ENCODE measurements around the gene PPFIBP1. TPM values are rescaled to one million over a fixed set of nuclear protein-coding genes. Genes with fewer than 3 reads are reported as not detected.

PPFIBP1 gene
- total and polyA plus RNA-seq, 2 of the 4 experiments (the other 2 are of a cell fraction): 30.4 to 72.2 TPM

- in situ Hi-C loops (cut with MboI; ENCODE audit: low sequenced_read_pairs): no loop called here
- POLR2A ChIA-PET (ENCODE audit: unreplicated experiment): no interaction called here
- no peak overlapping the region for H3K9ac ChIP-seq (ENCODE audit: low read depth, low read length)
These were observed 103.3 kb downstream of the PPFIBP1 start for GRCh38 chr12:27627123-27627852.

More at GRCh38 chr12:27627123-27627852, 103.3 kb downstream of the PPFIBP1 start:
- Histone ChIP-seq H2AFZ (replicated peaks; ENCODE audit: low read length, poor library complexity) (no peak overlapping the region), H2AK9ac (replicated peaks; ENCODE audit: low read depth, low read length, poor library complexity) (no peak overlapping the region), H3K27ac (ENCODE audit: insufficient read depth, low read length) (peak overlapping the region; percentile 4; the same call in 1 of the 2 replicates), H3K79me1 (ENCODE audit: low read depth in 1 of 2, low read length in 2 of 2) (peaks cover 22 to 54% of the 10 kb centered on the region in 2 experiments), H3K23ac (ENCODE audit: low read depth, low read length) (no peak overlapping the region; the same call in 1 of the 2 replicates), H4K91ac (ENCODE audit: insufficient read depth, low read depth, low read length) (no peak overlapping the region), H2BK5ac (ENCODE audit: low read depth, low read length, poor library complexity, severe bottlenecking) (peak overlapping the region; percentile 70), H3K9me3 (ENCODE audit: control insufficient read depth, insufficient read depth, low read length) (no peaks in the 10 kb centered on the region), H4K8ac (ENCODE audit: low read depth in 2 of 2, low read length in 2 of 2) (no peak overlapping the region), H4K20me1 (ENCODE audit: insufficient read depth, low read length) (0 out of 2 replicates have a peak, but pooled peaks cover 4% of the 10 kb centered on the region), H3K18ac (ENCODE audit: low read depth, low read length) (no peak overlapping the region), H3K9me1 (ENCODE audit: insufficient read depth, low read length) (peaks cover 14% of the 10 kb centered on the region), H3K4ac (ENCODE audit: low read depth, low read length) (no peak overlapping the region), H3K36me3 (ENCODE audit: control insufficient read depth, insufficient read depth, low read length) (no peaks in the 10 kb centered on the region), H4K5ac (ENCODE audit: low read depth, low read length) (no peak overlapping the region; the same call in 1 of the 2 replicates), H3K4me3 (ENCODE audit: insufficient read depth, low read depth, low read length) (no peak overlapping the region), H2BK15ac (ENCODE audit: low read depth, low read length) (no peak overlapping the region), H3K4me1 (ENCODE audit: control insufficient read depth, insufficient read depth, low read length) (peaks cover 10% of the 10 kb centered on the region), H3K27me3 (ENCODE audit: control insufficient read depth, insufficient read depth, low read length) (no peaks in the 10 kb centered on the region), H2AK5ac (ENCODE audit: low read depth, low read length) (no peak overlapping the region), H3K56ac (ENCODE audit: extremely low read depth, insufficient read depth, low read length) (no peak overlapping the region), H3K14ac (replicated peaks; ENCODE audit: low read depth, low read length) (no peak overlapping the region), H3K4me2 (ENCODE audit: low read depth, low read length) (peak overlapping the region; percentile 86), H2BK120ac (ENCODE audit: low read depth, low read length) (no peak overlapping the region), H2BK20ac (ENCODE audit: low read depth, low read length) (no peak overlapping the region)
- dilution Hi-C loops (cut with HindIII; ENCODE audit: low sequenced_read_pairs, unreplicated experiment) (no loop called here), intact Hi-C loops (cut with micrococcal nuclease) (no loop called here)
- CTCF ChIA-PET: interaction anchor here (0.5 to 0.6 kb wide), 2 partner anchors 286 to 794 kb away, joined by 4 read pairs; partner anchors contain the start of gene ITPR2
- peak; percentile 57 for ATAC-seq (ENCODE audit: low read depth)
- peak; percentile 79 for DNase-seq
- no TSS peak for BruUV-seq (replicated peaks)
- WGBS, 2 experiments (ENCODE audit: extremely low coverage in 2 of 2, insufficient read length in 1 of 2): no CpG with 5 or more reads among the region's 7 CpGs
- TF ChIP-seq CEBPB (IDR thresholded peaks at IDR 0.05; ENCODE audit: low read depth, low read length): peak; percentile 99
- no peak for TF ChIP-seq CTCF (conservative IDR thresholded peaks at IDR 0.05; ENCODE audit: low read depth, low read length)

Measured in IMR-90 (cell line).